Keratinocyte (primary cell): ENCODE data around the gene PDZRN3.

ENCODE experiments used
- EZH2 ChIP-seq: IDR thresholded peaks from one replicate; pipeline ENCODE4 v1.6.1; 2012; ENCODE audit warnings: inconsistent platforms, mild to moderate bottlenecking, low read length, moderate library complexity
- TF ChIP-seq, protein P1 (sequence below), 3 experiments: IDR thresholded peaks in 1 of 3; conservative IDR thresholded peaks in 1 of 3; optimal IDR thresholded peaks in 1 of 3; 2 replicates in 2 of 3; 3 replicates in 1 of 3; pipeline versions ENCODE3 to v1.5.1; 2011; ENCODE audit warnings: low read length in 3 of 3, mild to moderate bottlenecking in 3 of 3, moderate library complexity in 2 of 3, control low read depth in 1 of 3, inconsistent platforms in 1 of 3; ENCODE audit not compliant: insufficient read depth in 2 of 3; ENCODE audit errors: extremely low read depth in 1 of 3

GRCh38 chr3:73657186-73657585, 32.4 kb upstream of the PDZRN3 start:
- TF ChIP-seq, protein P1, sequence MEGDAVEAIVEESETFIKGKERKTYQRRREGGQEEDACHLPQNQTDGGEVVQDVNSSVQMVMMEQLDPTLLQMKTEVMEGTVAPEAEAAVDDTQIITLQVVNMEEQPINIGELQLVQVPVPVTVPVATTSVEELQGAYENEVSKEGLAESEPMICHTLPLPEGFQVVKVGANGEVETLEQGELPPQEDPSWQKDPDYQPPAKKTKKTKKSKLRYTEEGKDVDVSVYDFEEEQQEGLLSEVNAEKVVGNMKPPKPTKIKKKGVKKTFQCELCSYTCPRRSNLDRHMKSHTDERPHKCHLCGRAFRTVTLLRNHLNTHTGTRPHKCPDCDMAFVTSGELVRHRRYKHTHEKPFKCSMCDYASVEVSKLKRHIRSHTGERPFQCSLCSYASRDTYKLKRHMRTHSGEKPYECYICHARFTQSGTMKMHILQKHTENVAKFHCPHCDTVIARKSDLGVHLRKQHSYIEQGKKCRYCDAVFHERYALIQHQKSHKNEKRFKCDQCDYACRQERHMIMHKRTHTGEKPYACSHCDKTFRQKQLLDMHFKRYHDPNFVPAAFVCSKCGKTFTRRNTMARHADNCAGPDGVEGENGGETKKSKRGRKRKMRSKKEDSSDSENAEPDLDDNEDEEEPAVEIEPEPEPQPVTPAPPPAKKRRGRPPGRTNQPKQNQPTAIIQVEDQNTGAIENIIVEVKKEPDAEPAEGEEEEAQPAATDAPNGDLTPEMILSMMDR (optimal IDR thresholded peaks at IDR 0.05 in 1 of 3, IDR thresholded peaks at IDR 0.05 in 1 of 3, conservative IDR thresholded peaks at IDR 0.05 in 1 of 3; ENCODE audit: extremely low read depth in 1 of 3, insufficient read depth in 2 of 3, low read length in 3 of 3) = no peak
- TF ChIP-seq EZH2 = no peak
